GM12891 (cell line): Measurements from ENCODE around the gene TBCA. TPM values are rescaled to one million over a fixed set of nuclear protein-coding genes. Genes with fewer than 3 reads are reported as not detected.

Experiments
- DNase-seq: peaks from one replicate; pipeline ENCODE4 v3.0.0; 2011; ENCODE audit warnings: low spot score; ENCODE audit not compliant: insufficient read length
- FAIRE-seq: peaks from 2 replicates; lab custom pipeline; 2011; peaks lifted over from hg19 to GRCh38; lab: Jason Lieb, UNC
- PAX5 ChIP-seq: IDR thresholded peaks from 2 replicates; pipeline ENCODE4 v1.6.1; 2011; ENCODE audit warnings: low read length, moderate library complexity, mild to moderate bottlenecking; ENCODE audit not compliant: insufficient read depth, severe bottlenecking
- POLR2A ChIP-seq: IDR thresholded peaks from 2 replicates; pipeline ENCODE4 v1.6.1; 2011; ENCODE audit warnings: low read depth, low read length, control low read depth
- POLR2AphosphoS5 ChIP-seq: IDR thresholded peaks from 2 replicates; pipeline ENCODE4 v1.6.1; 2011; ENCODE audit warnings: low read depth, low read length, control low read depth
- POU2F2 ChIP-seq: IDR thresholded peaks from 2 replicates; pipeline ENCODE4 v1.6.1; 2011; ENCODE audit warnings: low read depth, mild to moderate bottlenecking, control low read depth, low read length, moderate library complexity
- SPI1 ChIP-seq: IDR thresholded peaks from 2 replicates; pipeline ENCODE4 v1.6.1; 2011; ENCODE audit warnings: low read depth, low read length, control low read depth
- TAF1 ChIP-seq: IDR thresholded peaks from 2 replicates; pipeline ENCODE4 v1.6.1; 2011; ENCODE audit warnings: low read depth, low read length, control low read depth
- polyA plus RNA-seq: library from polyadenylated mRNA; unstranded; fragments of >200 nt; gene quantifications from one replicate; pipeline ENCODE4 v1.2.1, GENCODE V29; 2012; ENCODE audit warnings: low read depth, missing spikeins, inconsistent platforms; ENCODE audit not compliant: missing spikeins

TBCA gene
- 259 TPM for polyA plus RNA-seq

GRCh38 chr5:77775790-77776553 is at the start of gene TBCA:
Gene TBCA, minus strand, starts transcription at chr5:77776339. Its CDS starts 82 bp downstream, at chr5:77776257.
- FAIRE-seq (peak; percentile 99), DNase-seq (peak; percentile 54)
- TF ChIP-seq TAF1 (peak; percentile 70), PAX5 (no peak), SPI1 (no peak), POU2F2 (no peak), POLR2AphosphoS5 (peak; percentile 79), POLR2A (peak; percentile 77)

- FAIRE-seq (no peak), DNase-seq (no peak)
- no peak for TF ChIP-seq SPI1
- TF ChIP-seq POLR2A = no peak
- no peak for TF ChIP-seq POLR2AphosphoS5
- TF ChIP-seq POU2F2 = no peak
- TF ChIP-seq PAX5 = no peak
- TF ChIP-seq TAF1 = no peak
Measured at GRCh38 chr5:77824981-77825380, 48.8 kb upstream of the TBCA start.

- DNase-seq (no peak), FAIRE-seq (no peak)
- TF ChIP-seq TAF1 = no peak
- no peak for TF ChIP-seq SPI1
- TF ChIP-seq POLR2A = no peak
- TF ChIP-seq POLR2AphosphoS5 = no peak
- TF ChIP-seq PAX5 = no peak
Measured at GRCh38 chr5:77816686-77817085, 40.5 kb upstream of the TBCA start.

GRCh38 chr5:77812926-77813589 is 36.9 kb upstream of the TBCA start:
- FAIRE-seq = no peak
- TF ChIP-seq POLR2A = no peak
- TF ChIP-seq SPI1 = no peak
- TF ChIP-seq POU2F2 = no peak
- no peak for DNase-seq

- TF ChIP-seq POLR2AphosphoS5 (no peak), PAX5 (no peak), POLR2A (no peak), SPI1 (no peak), POU2F2 (no peak), TAF1 (no peak)
- FAIRE-seq (no peak), DNase-seq (no peak)
Measured at GRCh38 chr5:77806213-77806843, 30.2 kb upstream of the TBCA start.

- no peak for FAIRE-seq
- TF ChIP-seq TAF1 (no peak), POLR2A (no peak), POU2F2 (no peak), POLR2AphosphoS5 (no peak), SPI1 (no peak), PAX5 (no peak)
- no peak for DNase-seq
Measured at GRCh38 chr5:77798456-77798855, 22.3 kb upstream of the TBCA start.

GRCh38 chr5:77797136-77797535 is 21.0 kb upstream of the TBCA start:
- FAIRE-seq = no peak
- no peak for DNase-seq
- TF ChIP-seq PAX5 (no peak), POLR2A (no peak), SPI1 (no peak), POU2F2 (no peak), POLR2AphosphoS5 (no peak), TAF1 (no peak)

- DNase-seq (no peak), FAIRE-seq (no peak)
- TF ChIP-seq POU2F2 (no peak), POLR2AphosphoS5 (no peak), POLR2A (no peak), SPI1 (no peak), PAX5 (no peak), TAF1 (no peak)
Measured at GRCh38 chr5:77795846-77796245, 19.7 kb upstream of the TBCA start.

GRCh38 chr5:77795268-77795667 is 19.1 kb upstream of the TBCA start:
- no peak for DNase-seq
- TF ChIP-seq POLR2A (no peak), TAF1 (no peak), PAX5 (no peak), SPI1 (no peak), POU2F2 (no peak), POLR2AphosphoS5 (no peak)
- no peak for FAIRE-seq

GRCh38 chr5:77791926-77792325 is 15.8 kb upstream of the TBCA start:
- FAIRE-seq = no peak
- TF ChIP-seq POLR2A (no peak), POU2F2 (no peak), SPI1 (no peak), POLR2AphosphoS5 (no peak), TAF1 (no peak)
- DNase-seq = no peak
